Neural progenitor cell (in vitro differentiated cells): Measurements from ENCODE around the gene SRGAP3. TPM values are rescaled to one million over a fixed set of nuclear protein-coding genes. Genes with fewer than 3 reads are reported as not detected.

Experiments
- DNase-seq: peaks from one replicate; pipeline ENCODE4 v3.0.0-alpha.2; 2016; ENCODE audit warnings: low spot score
- H2AFZ ChIP-seq: fragments of 200-600 bp; sonication (generic); replicated peaks from 2 replicates; pipeline ENCODE4 v1.6.1; 2016; ENCODE audit warnings: antibody characterized with exemption
- H3F3A ChIP-seq: fragments of 200-600 bp; sonication (generic); 2 replicates; pipeline ENCODE4 v1.6.1; 2016; ENCODE audit warnings: antibody characterized with exemption, low read depth
- H3K27ac ChIP-seq: fragments of 200-600 bp; sonication (generic); 2 replicates; pipeline ENCODE4 v1.5.1; 2016; ENCODE audit warnings: mild to moderate bottlenecking
- H3K27me3 ChIP-seq: fragments of 200-600 bp; sonication (generic); 2 replicates; pipeline ENCODE4 v1.6.1; 2016; ENCODE audit warnings: mild to moderate bottlenecking, moderate library complexity
- H3K36me3 ChIP-seq: fragments of 200-600 bp; sonication (generic); 2 replicates; pipeline ENCODE4 v1.5.1; 2016
- H3K4me1 ChIP-seq: fragments of 200-600 bp; sonication (generic); 2 replicates; pipeline ENCODE4 v1.6.1; 2016; ENCODE audit warnings: mixed run types
- H3K4me2 ChIP-seq: fragments of 200-600 bp; sonication (generic); 2 replicates; pipeline ENCODE4 v1.6.1; 2016
- H3K4me3 ChIP-seq: fragments of 200-600 bp; sonication (generic); 2 replicates; pipeline ENCODE4 v1.5.1; 2016
- H3K79me2 ChIP-seq: fragments of 200-600 bp; sonication (generic); 2 replicates; pipeline ENCODE4 v1.6.1; 2016; ENCODE audit warnings: low read depth
- H3K9ac ChIP-seq: fragments of 200-600 bp; sonication (generic); 2 replicates; pipeline ENCODE4 v1.6.1; 2016
- H3K9me3 ChIP-seq: fragments of 200-600 bp; sonication (generic); 2 replicates; pipeline ENCODE4 v1.5.1; 2016; ENCODE audit warnings: low read depth
- H4K20me1 ChIP-seq: fragments of 200-600 bp; sonication (generic); 2 replicates; pipeline ENCODE4 v1.6.1; 2016; ENCODE audit warnings: low read depth
- H3K27ac Mint-ChIP-seq: 3 replicates; pipeline ENCODE4 v1.8.0; 2021; ENCODE audit warnings: mixed read lengths
- H3K27me3 Mint-ChIP-seq: 2 replicates; pipeline ENCODE4 v1.8.0; 2022; ENCODE audit warnings: low read depth, mild to moderate bottlenecking, inconsistent platforms, moderate library complexity, mixed read lengths; ENCODE audit not compliant: insufficient read depth
- H3K36me3 Mint-ChIP-seq: 3 replicates; pipeline ENCODE4 v1.8.0; 2021; ENCODE audit warnings: mixed read lengths
- H3K4me1 Mint-ChIP-seq: 3 replicates; pipeline ENCODE4 v1.8.0; 2021; ENCODE audit warnings: mixed read lengths
- H3K4me3 Mint-ChIP-seq: 3 replicates; pipeline ENCODE4 v1.8.0; 2021; ENCODE audit warnings: mild to moderate bottlenecking, moderate library complexity, mixed read lengths
- H3K9me3 Mint-ChIP-seq: 3 replicates; pipeline ENCODE4 v1.8.0; 2020; ENCODE audit warnings: mixed read lengths
- CTCF ChIP-seq: fragments of 200-600 bp; sonication (generic); IDR thresholded peaks from 2 replicates; pipeline ENCODE4 v1.5.1; 2017; ENCODE audit warnings: antibody characterized with exemption, mild to moderate bottlenecking
- EZH2 ChIP-seq: fragments of 200-600 bp; sonication (generic); IDR thresholded peaks from 2 replicates; pipeline ENCODE4 v1.6.1; 2017; ENCODE audit warnings: antibody characterized with exemption, mild to moderate bottlenecking, moderate library complexity
- EZH2phosphoT487 ChIP-seq: fragments of 200-600 bp; sonication (generic); IDR thresholded peaks from 2 replicates; pipeline ENCODE4 v1.6.1; 2017; ENCODE audit warnings: antibody characterized with exemption
- total RNA-seq: library from RNA; depleted of rRNA; stranded (reverse); fragments of >200 nt; gene quantifications from 2 replicates; pipeline ENCODE4 v1.2.3, GENCODE V29; 2015; ENCODE audit warnings: low replicate concordance

The SRGAP3 gene
- total RNA-seq, 1 donor from 2014 or later: 59.3 TPM

- Mint-ChIP-seq H3K27ac (no peak overlapping the region), H3K4me1 (peaks cover 21% of the 10 kb centered on the region), H3K4me3 (no peak overlapping the region), H3K36me3 (peaks cover 2% of the 10 kb centered on the region), H3K27me3 (peaks cover 9% of the 10 kb centered on the region), H3K9me3 (peaks cover 9% of the 10 kb centered on the region)
- TF ChIP-seq CTCF: no peak
- no peak for TF ChIP-seq EZH2phosphoT487
- no peak for TF ChIP-seq EZH2
- Histone ChIP-seq H3K4me3 (no peak overlapping the region), H3K27ac (no peak overlapping the region), H4K20me1 (no peaks in the 10 kb centered on the region), H3K4me2 (no peak overlapping the region), H3F3A (no peaks in the 10 kb centered on the region), H3K36me3 (no peaks in the 10 kb centered on the region), H3K79me2 (no peaks in the 10 kb centered on the region), H3K4me1 (no peaks in the 10 kb centered on the region), H3K27me3 (no peaks in the 10 kb centered on the region), H3K9me3 (no peaks in the 10 kb centered on the region), H2AFZ (no peak overlapping the region), H3K9ac (no peak overlapping the region)
- no peak for DNase-seq
Measured at GRCh38 chr3:8979262-8979661, 270.2 kb downstream of the SRGAP3 start.

GRCh38 chr3:8978551-8978950, 270.9 kb downstream of the SRGAP3 start:
- H3K4me1 Mint-ChIP-seq: peaks cover 21% of the 10 kb centered on the region
- H3K9me3 Mint-ChIP-seq: peaks cover 9% of the 10 kb centered on the region
- no peak for DNase-seq
- no peaks in the 10 kb centered on the region for H3K4me1 ChIP-seq
- H3K9me3 ChIP-seq: no peaks in the 10 kb centered on the region
- no peak overlapping the region for H3K27ac ChIP-seq
- H3K79me2 ChIP-seq: no peaks in the 10 kb centered on the region
- H3K27me3 Mint-ChIP-seq: peaks cover 7% of the 10 kb centered on the region
- H4K20me1 ChIP-seq: no peaks in the 10 kb centered on the region
- no peaks in the 10 kb centered on the region for H3K36me3 ChIP-seq
- TF ChIP-seq EZH2phosphoT487 (no peak), EZH2 (no peak), CTCF (no peak)
- no peak overlapping the region for H2AFZ ChIP-seq
- no peak overlapping the region for H3K4me3 Mint-ChIP-seq
- no peaks in the 10 kb centered on the region for H3K27me3 ChIP-seq
- H3K27ac Mint-ChIP-seq: no peak overlapping the region
- H3K9ac ChIP-seq: no peak overlapping the region
- H3K36me3 Mint-ChIP-seq: peaks cover 2% of the 10 kb centered on the region
- no peak overlapping the region for H3K4me3 ChIP-seq
- no peaks in the 10 kb centered on the region for H3F3A ChIP-seq
- no peak overlapping the region for H3K4me2 ChIP-seq

- H3K9me3 ChIP-seq: no peaks in the 10 kb centered on the region
- no peak overlapping the region for H3K4me2 ChIP-seq
- no peaks in the 10 kb centered on the region for H3K79me2 ChIP-seq
- H3F3A ChIP-seq: no peaks in the 10 kb centered on the region
- no peak overlapping the region for H3K27ac ChIP-seq
- Mint-ChIP-seq H3K36me3 (peaks cover 2% of the 10 kb centered on the region), H3K27me3 (peaks cover 5% of the 10 kb centered on the region), H3K27ac (no peak overlapping the region), H3K4me3 (no peak overlapping the region), H3K4me1 (peaks cover 22% of the 10 kb centered on the region), H3K9me3 (peaks cover 11% of the 10 kb centered on the region)
- H3K36me3 ChIP-seq: no peaks in the 10 kb centered on the region
- H3K9ac ChIP-seq: no peak overlapping the region
- H3K4me3 ChIP-seq: no peak overlapping the region
- H3K27me3 ChIP-seq: no peaks in the 10 kb centered on the region
- H3K4me1 ChIP-seq: no peaks in the 10 kb centered on the region
- no peaks in the 10 kb centered on the region for H4K20me1 ChIP-seq
- DNase-seq: no peak
- H2AFZ ChIP-seq: no peak overlapping the region
- TF ChIP-seq CTCF: no peak
- no peak for TF ChIP-seq EZH2phosphoT487
- TF ChIP-seq EZH2: no peak
Measured at GRCh38 chr3:8976540-8977182, 272.8 kb downstream of the SRGAP3 start.
